PC-3 (cell line): ENCODE data around the gene PDE2A. TPM values are rescaled to one million over a fixed set of nuclear protein-coding genes. Genes with fewer than 3 reads are reported as not detected.
A peak's percentile ranks its signal among the peaks of the same experiment; 100 is the strongest.

ENCODE experiments used
- ATAC-seq: fragments of 200-7000 bp; cut with Tn5 transposase; 2 replicates; pipeline ENCODE4 v1.9.1; 2020; ENCODE audit warnings: mild to moderate bottlenecking, moderate library complexity
- BruUV-seq: library from RNA; stranded (reverse); fragments of 400-500 nt; replicated peaks from 2 replicates; lab custom pipeline; 2021; lab: Mats Ljungman, UMichigan
- CTCF ChIA-PET: fragments of 300-600 bp; sonication (Branson Sonifier 250); formaldehyde crosslinking; loops from one replicate; lab custom pipeline; 2022; ENCODE audit warnings: antibody characterized with exemption; lab: Charles Lee
- POLR2A ChIA-PET: fragments of 300-600 bp; sonication (Branson Sonifier 250); formaldehyde crosslinking; loops from one replicate; lab custom pipeline; 2022; ENCODE audit warnings: antibody characterized with exemption; ENCODE audit not compliant: unreplicated experiment; lab: Charles Lee
- DNase-seq: peaks from one replicate; pipeline ENCODE4 v3.0.0-alpha.2; 2015
- H2AFZ ChIP-seq: fragments of 300-600 bp; sonication (generic); 2 replicates; pipeline ENCODE4 v1.6.0; 2016; ENCODE audit warnings: antibody characterized with exemption, low read length
- H3F3A ChIP-seq: fragments of 300-600 bp; sonication (generic); one replicate; pipeline ENCODE4 v1.6.0; 2017; ENCODE audit warnings: antibody characterized with exemption, low read length, control low read depth, mild to moderate bottlenecking; ENCODE audit not compliant: unreplicated experiment
- H3K27ac ChIP-seq: fragments of 300-600 bp; sonication (generic); 2 replicates; pipeline ENCODE4 v1.5.1; 2016; ENCODE audit warnings: mild to moderate bottlenecking, low read length
- H3K27me3 ChIP-seq: fragments of 300-600 bp; sonication (generic); 2 replicates; pipeline ENCODE4 v1.6.1; 2016; ENCODE audit warnings: low read length, mixed read lengths
- H3K36me3 ChIP-seq: fragments of 300-600 bp; sonication (generic); 2 replicates; pipeline ENCODE4 v1.6.1; 2016; ENCODE audit warnings: low read depth, mixed run types, low read length, mixed read lengths
- H3K4me1 ChIP-seq: fragments of 300-600 bp; sonication (generic); 2 replicates; pipeline ENCODE4 v1.5.1; 2016; ENCODE audit warnings: low read length; ENCODE audit not compliant: insufficient read depth
- H3K4me2 ChIP-seq: fragments of 300-600 bp; sonication (generic); 2 replicates; pipeline ENCODE4 v1.6.0; 2016; ENCODE audit warnings: low read length
- H3K4me3 ChIP-seq: fragments of 300-600 bp; sonication (generic); 2 replicates; pipeline ENCODE4 v1.5.1; 2016; ENCODE audit warnings: mild to moderate bottlenecking, low read length, mixed read lengths
- H3K79me2 ChIP-seq: fragments of 300-600 bp; sonication (generic); 2 replicates; pipeline ENCODE4 v1.6.1; 2017; ENCODE audit warnings: low read length, mixed read lengths
- H3K9ac ChIP-seq: fragments of 300-600 bp; sonication (generic); 2 replicates; pipeline ENCODE4 v1.6.0; 2016; ENCODE audit warnings: mild to moderate bottlenecking, low read length
- H3K9me2 ChIP-seq: fragments of 300-600 bp; sonication (generic); replicated peaks from 2 replicates; pipeline ENCODE4 v1.6.1; 2016; ENCODE audit warnings: mixed run types, low read length, mixed read lengths
- H3K9me3 ChIP-seq: fragments of 300-600 bp; sonication (generic); 2 replicates; pipeline ENCODE4 v1.6.1; 2016; ENCODE audit warnings: low read length, mixed read lengths
- H4K20me1 ChIP-seq: fragments of 300-600 bp; sonication (generic); 2 replicates; pipeline ENCODE4 v1.6.1; 2016; ENCODE audit warnings: low read length, mixed read lengths
- CTCF ChIP-seq: fragments of 300-600 bp; sonication (generic); conservative IDR thresholded peaks from 2 replicates; pipeline ENCODE4 v1.5.1; 2017; ENCODE audit warnings: antibody characterized with exemption, low read depth, mild to moderate bottlenecking, low read length
- EZH2 ChIP-seq: fragments of 300-600 bp; sonication (generic); IDR thresholded peaks from one replicate; pipeline ENCODE4 v1.6.1; 2017; ENCODE audit warnings: antibody characterized with exemption, mild to moderate bottlenecking, low read length; ENCODE audit not compliant: unreplicated experiment
- EZH2phosphoT487 ChIP-seq: fragments of 300-600 bp; sonication (generic); IDR thresholded peaks from 2 replicates; pipeline ENCODE4 v1.6.1; 2018; ENCODE audit warnings: mild to moderate bottlenecking, antibody characterized with exemption, low read length, borderline replicate concordance
- intact Hi-C: fragments of 100-400 bp; cut with micrococcal nuclease; formaldehyde crosslinking; loops from 2 replicates; pipeline ENCODE4 v1.9.0; 2023
- total RNA-seq: library from RNA; depleted of rRNA; stranded (reverse); fragments of >200 nt; gene quantifications from 2 replicates; pipeline ENCODE4 v1.2.3, GENCODE V29; 2014

PDE2A gene
- total RNA-seq, 1 experiment from 2014 or later: 2.6 TPM

- Histone ChIP-seq H3K9me3 (no peaks in the 10 kb centered on the region), H2AFZ (no peak overlapping the region), H3K79me2 (no peaks in the 10 kb centered on the region), H3K9ac (no peak overlapping the region), H3K27ac (no peak overlapping the region), H3K9me2 (no peaks in the 10 kb centered on the region), H3F3A (no peaks in the 10 kb centered on the region), H3K4me3 (no peak overlapping the region), H3K36me3 (no peaks in the 10 kb centered on the region), H4K20me1 (no peaks in the 10 kb centered on the region), H3K27me3 (peaks cover 17% of the 10 kb centered on the region; the same call in 1 of the 2 replicates), H3K4me2 (no peak overlapping the region), H3K4me1 (no peaks in the 10 kb centered on the region)
- intact Hi-C loops: no loop called here
- ChIA-PET POLR2A (no interaction called here), CTCF (no interaction called here)
- BruUV-seq: no TSS peak
- TF ChIP-seq EZH2: no peak
- no peak for TF ChIP-seq CTCF
- TF ChIP-seq EZH2phosphoT487: no peak
- ATAC-seq (no peak), DNase-seq (peak; percentile 22)
Measured at GRCh38 chr11:72614381-72614780, 59.8 kb downstream of the PDE2A start.

- BruUV-seq: no TSS peak
- POLR2A ChIA-PET: no interaction called here
- H3K4me1 ChIP-seq: no peaks in the 10 kb centered on the region
- CTCF ChIA-PET: no interaction called here
- no peak overlapping the region for H3K9ac ChIP-seq
- no peaks in the 10 kb centered on the region for H3K79me2 ChIP-seq
- H2AFZ ChIP-seq: no peak overlapping the region
- no peak overlapping the region for H3K27ac ChIP-seq
- no peak for ATAC-seq
- no peaks in the 10 kb centered on the region for H3K9me3 ChIP-seq
- intact Hi-C loops: no loop called here
- no peak overlapping the region for H3K4me3 ChIP-seq
- no peaks in the 10 kb centered on the region for H3K9me2 ChIP-seq
- peaks cover 17% of the 10 kb centered on the region; the same call in 1 of the 2 replicates for H3K27me3 ChIP-seq
- no peaks in the 10 kb centered on the region for H4K20me1 ChIP-seq
- DNase-seq: no peak
- H3K36me3 ChIP-seq: no peaks in the 10 kb centered on the region
- no peak overlapping the region for H3K4me2 ChIP-seq
- no peaks in the 10 kb centered on the region for H3F3A ChIP-seq
- TF ChIP-seq EZH2 (no peak), CTCF (no peak), EZH2phosphoT487 (no peak)
Measured at GRCh38 chr11:72613977-72614376, 60.2 kb downstream of the PDE2A start.

- DNase-seq (no peak), ATAC-seq (no peak)
- no peaks in the 10 kb centered on the region for H3K36me3 ChIP-seq
- H3K9ac ChIP-seq: no peak overlapping the region
- TF ChIP-seq EZH2phosphoT487: no peak
- no peak for TF ChIP-seq CTCF
- no peak for TF ChIP-seq EZH2
- intact Hi-C loops: no loop called here
- H2AFZ ChIP-seq: no peak overlapping the region
- H3K27me3 ChIP-seq: peaks cover 17% of the 10 kb centered on the region; the same call in 1 of the 2 replicates
- H3F3A ChIP-seq: no peaks in the 10 kb centered on the region
- no peaks in the 10 kb centered on the region for H3K4me1 ChIP-seq
- H4K20me1 ChIP-seq: no peaks in the 10 kb centered on the region
- no peaks in the 10 kb centered on the region for H3K79me2 ChIP-seq
- no peaks in the 10 kb centered on the region for H3K9me3 ChIP-seq
- H3K27ac ChIP-seq: no peak overlapping the region
- no peak overlapping the region for H3K4me2 ChIP-seq
- no TSS peak for BruUV-seq
- ChIA-PET CTCF (no interaction called here), POLR2A (no interaction called here)
- H3K9me2 ChIP-seq: no peaks in the 10 kb centered on the region
- no peak overlapping the region for H3K4me3 ChIP-seq
Measured at GRCh38 chr11:72613450-72613849, 60.8 kb downstream of the PDE2A start.
